Prostate gland (tissue), 2 donors: Measurements from ENCODE around the gene DOCK3.
"Not testable (repeated sequence)": the region's sequence is repeated elsewhere in the genome, so short reads cannot be mapped to it uniquely, and the experiment has no call there.

Experiments used
- CTCF ChIP-seq, 4 experiments: fragments of 200-600 bp in 2 of 4; fragments of 450-650 bp in 2 of 4; sonication (generic) in 2 of 4; IDR thresholded peaks; 1 replicate in 3 of 4; 2 replicates in 1 of 4; pipeline ENCODE4 v1.5.1; 2016 to 2019; ENCODE audit warnings: antibody characterized with exemption in 4 of 4, mild to moderate bottlenecking in 2 of 4, moderate library complexity in 2 of 4
- POLR2A ChIP-seq: fragments of 450-650 bp; IDR thresholded peaks from one replicate; pipeline ENCODE4 v1.6.1; 2016; ENCODE audit warnings: antibody characterized with exemption, mild to moderate bottlenecking

GRCh38 chr3:51092141-51092540 lies 417.4 kb downstream of the DOCK3 start:
- TF ChIP-seq CTCF (IDR thresholded peaks at IDR 0.05); POLR2A: not testable (repeated sequence)
